NOMO-1 treated with DMSO at 0.1 percent for 48 hours (cell line): ENCODE results near the gene EVC.

Experiments used
- DNase-seq: peaks from one replicate; lab custom pipeline; 2025; ENCODE audit not compliant: unreplicated experiment; lab: John Stamatoyannopoulos, UW

EVC gene

DNA sequence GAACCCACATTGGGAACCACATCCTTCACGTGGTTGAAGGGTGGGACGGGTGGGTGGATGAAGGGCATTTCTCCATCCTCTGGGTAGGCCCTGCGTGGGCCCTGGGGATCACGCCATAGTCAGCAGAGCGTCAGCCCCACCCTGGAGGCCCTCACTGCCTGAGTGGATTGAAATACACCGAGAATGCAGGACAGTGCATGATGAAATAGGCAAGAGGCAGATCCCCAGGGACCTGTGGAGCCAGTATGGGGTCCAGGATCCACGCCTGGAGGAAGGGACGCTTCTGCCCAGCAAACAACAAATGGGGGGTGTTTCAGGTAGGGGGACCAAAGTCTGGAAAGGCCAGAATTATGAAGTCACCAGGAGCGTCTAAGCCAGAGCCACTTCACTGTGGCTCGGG lies 19.4 kb downstream of the EVC start:
- DNase-seq = no peak

DNA sequence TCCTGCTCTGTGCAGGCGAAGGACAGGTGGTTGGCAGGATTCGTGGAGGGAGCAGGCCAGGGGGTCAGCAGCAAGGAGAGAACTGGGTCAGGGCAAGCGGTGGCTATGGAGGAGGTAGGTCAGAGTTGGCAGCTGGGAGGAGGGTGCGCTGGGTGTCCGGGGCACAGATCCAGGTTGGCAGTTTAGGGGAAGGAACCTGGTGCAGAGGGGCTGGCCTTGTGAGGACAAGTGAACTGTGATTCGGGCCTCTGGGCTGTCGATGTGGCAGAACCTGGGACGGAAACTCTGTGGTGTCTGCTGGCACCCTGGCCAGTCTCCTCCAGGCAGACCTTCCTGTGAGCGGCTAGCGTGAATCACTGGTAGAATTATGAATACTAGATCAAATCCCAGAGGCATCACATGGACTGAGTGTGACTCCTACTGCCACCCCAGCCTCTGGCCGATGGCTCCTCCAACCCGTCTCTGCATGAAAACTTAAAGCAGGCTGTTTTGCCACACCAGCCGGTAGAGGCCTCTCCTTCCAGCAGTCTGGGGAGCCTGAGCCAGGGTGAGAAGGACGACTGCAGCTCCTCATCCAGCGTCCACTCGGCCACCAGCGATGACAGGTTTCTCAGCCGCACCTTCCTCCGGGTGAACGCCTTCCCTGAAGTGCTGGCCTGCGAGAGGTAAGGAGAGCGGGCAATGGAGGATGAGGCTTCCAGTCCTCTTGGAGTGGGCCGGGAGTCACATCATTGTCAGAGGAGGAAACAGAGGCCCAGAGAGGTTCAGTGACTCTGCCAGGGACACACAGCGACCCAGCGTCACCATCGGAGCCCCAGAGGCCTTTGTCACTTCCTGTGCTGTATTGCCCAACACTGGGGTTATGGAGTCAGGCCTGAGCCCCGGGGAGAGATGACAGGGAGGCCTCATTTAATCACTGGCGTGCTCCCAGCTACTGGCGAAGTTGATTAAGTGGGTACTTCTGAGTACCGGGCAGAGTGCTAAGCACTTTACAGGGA lies 20.3 kb downstream of the EVC start:
- no peak for DNase-seq

DNA sequence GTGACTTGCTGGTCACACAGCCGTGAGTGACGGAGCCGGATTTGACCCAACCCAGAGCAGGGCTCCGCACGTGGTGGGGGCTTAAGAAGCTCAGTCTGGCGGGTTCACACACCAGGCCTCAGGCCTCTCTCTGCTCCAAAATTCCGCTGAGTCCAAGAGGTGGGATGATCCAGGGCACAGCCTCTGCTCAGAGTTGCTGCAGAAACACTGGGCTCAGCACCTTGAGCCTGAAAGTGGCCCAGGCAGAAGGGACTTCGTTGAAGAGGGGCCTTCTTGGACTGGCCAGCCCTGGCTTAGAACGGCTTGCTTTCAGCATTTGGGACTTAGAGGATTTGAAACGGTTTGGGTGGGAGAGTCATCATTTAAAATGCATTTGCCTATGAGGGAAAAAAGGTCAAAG lies 21.2 kb downstream of the EVC start:
- no peak for DNase-seq

DNA sequence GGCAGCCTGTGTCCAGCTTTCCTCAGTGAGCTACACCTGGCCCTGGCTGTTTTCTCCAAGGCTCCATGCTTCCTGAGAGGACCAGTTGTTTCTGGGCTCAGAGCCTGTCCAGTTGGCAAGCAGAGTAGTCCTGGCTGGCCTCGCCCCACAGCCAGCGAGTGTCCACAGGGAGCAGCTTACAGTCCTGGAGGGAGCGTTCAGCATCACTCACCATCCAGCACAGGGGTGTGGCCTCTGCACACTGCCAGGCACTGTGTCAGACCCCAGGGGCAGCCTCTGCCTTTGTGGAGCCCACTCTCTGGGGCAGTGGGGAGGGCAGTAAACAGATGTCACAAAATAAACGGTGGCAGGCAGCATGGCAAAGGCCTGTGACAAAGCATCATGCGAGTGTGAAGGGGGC lies 23.9 kb downstream of the EVC start:
- no peak for DNase-seq

DNA sequence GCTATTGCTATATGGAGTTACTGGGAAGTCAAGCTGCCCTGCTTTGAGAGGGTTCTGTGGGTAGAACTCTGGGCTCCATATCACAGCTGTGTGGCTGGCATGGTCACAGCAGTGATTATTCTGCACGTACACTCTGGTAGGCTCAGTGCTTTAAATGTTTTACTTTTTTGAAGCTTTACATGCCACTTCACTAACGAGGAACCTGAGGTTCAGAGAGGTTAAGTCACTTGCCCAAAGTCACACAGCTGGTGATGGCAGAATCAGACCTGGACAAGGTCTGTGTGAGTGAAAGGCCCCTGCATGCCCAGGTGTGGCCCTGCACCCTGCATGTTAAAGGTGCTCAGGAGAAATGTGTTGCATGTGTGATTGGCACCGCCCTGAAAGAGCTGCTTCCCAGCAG lies 24.5 kb downstream of the EVC start:
- DNase-seq = no peak

DNA sequence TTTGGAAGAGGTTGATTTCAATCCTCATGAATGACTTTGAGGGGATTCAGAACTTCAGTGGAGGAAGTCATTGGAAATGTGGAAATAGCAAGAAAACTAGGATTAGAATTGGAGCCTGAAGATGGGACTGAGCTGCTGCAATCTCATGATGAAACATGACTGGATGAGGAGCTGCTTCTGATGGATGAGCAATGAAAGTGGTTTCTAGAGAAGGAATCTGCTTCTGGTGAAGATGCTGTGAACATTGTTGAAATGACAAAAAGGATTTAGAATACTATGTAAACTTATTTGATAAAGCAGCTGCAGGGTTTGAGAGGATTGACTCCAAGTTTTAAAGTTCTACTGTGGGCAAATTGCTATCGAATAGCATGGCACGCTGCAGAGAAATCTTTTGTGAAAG lies 27.1 kb downstream of the EVC start:
- DNase-seq = no peak

DNA sequence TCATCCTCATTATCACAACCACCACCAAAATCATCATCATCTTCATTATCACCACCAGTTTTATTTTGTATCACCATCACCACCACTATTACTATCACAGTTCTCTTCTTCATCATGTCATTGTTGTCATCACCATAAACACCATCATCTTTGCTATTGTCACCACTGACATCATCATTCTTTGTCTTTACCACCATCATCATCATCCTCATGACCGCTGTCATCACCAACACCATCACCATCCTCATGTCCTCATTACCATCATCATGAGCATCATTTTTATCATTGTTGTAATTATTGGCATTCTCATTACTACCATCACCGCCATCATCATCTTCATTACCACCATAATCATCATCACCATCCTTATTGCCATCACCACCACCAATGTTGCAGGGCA lies 31.4 kb downstream of the EVC start:
- DNase-seq = no peak

DNA sequence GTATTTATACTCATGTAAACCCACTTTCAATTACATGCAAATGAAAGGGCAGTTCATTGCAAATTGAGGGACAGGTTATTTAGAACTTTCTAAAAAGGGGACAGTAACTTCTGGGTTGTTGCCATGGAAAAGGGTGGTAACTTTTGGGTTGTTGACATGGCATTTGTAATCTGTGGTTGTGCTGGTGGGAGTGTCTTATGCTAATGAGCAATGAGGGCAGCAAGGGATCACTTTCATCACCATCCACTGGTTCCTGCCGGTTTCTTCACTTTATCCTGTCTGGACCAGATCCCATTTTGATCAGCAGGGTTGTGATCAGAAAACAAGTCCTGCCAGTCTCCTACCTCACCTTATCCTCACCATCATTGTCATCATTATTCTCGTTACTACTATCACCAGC lies 32.0 kb downstream of the EVC start:
- no peak for DNase-seq

DNA sequence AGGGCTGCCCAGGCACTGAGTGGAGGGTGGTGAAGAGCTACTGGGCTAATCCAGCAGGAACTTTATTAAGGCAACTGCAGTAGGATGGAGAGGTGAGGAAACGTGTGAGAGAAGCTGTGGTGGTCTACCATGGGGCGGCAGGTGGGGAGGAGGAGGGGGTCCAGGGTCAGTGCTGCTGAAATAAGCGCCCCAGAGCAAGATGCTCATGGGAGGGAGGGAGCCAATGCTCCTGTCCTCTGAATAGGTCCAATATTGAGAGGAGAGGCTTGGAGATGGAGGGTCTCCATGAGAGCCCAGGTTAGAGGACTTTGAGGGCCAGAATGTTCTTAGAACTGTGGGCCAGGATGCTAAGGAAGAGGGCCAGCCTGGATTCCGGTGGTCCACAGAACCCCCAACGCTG lies 35.2 kb downstream of the EVC start:
- no peak for DNase-seq

DNA sequence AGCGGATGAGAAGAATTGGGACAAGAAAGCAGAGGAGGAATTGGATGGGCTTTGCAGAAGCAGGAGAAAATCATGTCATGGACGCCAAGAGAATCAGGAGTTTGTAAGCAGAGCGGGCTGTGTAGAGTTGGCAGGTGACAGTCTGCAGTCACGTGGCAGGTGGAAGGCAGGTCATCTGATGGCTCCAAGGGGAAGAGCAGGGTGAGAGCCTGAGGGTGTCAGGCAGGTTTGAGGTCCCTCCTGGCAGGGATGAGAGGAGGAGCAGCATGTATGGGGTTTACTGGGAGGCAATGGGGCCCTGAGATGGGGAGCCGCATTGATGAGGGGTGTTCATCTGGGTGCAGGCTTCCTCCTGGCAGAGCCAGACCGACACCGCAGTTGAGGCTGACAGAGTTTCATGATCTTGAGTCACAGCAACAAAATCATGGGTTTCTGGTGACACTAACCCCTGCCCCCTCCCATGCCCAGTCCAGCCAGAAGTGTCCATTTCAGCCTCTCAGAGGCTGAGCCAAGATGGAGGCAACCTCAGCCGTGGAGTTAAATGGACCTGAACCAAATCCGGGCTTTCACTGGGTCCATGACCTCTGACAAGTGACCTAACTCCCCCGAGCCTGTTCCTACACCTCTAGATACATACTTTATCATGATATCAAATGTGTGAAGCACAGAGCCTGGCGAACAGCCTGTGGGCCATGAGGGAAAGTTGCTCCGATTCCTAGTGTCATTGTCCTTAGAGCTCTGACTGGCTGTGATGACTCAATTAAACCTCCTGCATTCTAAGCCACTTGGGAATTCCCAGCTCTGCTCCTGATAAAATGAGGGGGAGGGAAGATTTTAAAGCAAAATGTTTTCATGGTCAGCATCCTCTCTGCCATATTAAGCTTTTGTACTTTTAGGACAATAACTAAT lies 36.1 kb downstream of the EVC start:
- DNase-seq = no peak

DNA sequence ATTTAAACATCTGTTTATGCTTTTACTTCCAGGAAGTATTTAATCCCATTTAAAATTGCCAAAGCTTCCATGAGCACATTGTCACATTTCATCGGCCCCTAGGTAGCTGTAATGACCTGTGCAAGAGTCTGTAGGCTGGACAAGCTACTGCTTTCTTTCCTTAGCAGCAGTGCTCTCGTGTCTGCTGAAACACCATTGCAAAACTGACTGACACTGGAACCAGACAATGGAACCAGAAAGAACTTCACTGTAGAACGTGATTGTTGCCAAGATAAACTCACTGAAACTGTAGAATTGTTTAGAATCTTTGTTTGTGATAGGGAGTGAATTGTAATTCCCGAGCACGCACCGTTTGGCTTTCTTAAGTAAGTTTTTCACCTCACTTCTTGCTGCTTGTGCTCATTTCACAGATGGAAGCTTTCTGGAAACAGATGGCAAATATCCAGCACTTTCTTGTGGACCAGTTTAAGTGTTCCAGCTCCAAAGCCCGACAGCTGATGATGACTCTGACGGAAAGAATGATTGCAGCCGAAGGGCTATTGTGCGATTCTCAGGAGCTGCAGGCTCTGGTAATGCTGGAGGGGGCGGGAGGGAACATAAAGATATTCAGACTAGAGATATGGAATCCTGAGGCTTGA lies 36.9 kb downstream of the EVC start:
- DNase-seq = no peak

DNA sequence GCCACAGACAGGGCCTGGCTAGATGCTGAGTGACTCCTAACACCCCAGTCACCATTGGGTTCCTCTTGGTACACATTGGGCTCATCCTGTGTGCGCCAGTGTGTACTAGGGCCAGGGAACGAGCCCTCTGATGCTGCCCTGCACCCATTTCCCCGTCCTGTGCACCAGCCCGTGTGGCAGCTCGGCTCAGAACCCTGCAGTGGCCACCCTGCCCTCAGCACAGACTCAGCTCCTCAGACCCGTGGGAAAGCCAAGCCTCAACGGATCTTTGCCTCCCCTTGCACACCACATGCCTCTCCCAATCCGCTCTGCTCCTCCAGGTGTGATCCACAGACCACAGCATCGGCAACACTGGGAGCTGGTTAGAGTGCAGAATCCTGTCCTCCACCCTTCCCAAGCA lies 38.6 kb downstream of the EVC start:
- no peak for DNase-seq

DNA sequence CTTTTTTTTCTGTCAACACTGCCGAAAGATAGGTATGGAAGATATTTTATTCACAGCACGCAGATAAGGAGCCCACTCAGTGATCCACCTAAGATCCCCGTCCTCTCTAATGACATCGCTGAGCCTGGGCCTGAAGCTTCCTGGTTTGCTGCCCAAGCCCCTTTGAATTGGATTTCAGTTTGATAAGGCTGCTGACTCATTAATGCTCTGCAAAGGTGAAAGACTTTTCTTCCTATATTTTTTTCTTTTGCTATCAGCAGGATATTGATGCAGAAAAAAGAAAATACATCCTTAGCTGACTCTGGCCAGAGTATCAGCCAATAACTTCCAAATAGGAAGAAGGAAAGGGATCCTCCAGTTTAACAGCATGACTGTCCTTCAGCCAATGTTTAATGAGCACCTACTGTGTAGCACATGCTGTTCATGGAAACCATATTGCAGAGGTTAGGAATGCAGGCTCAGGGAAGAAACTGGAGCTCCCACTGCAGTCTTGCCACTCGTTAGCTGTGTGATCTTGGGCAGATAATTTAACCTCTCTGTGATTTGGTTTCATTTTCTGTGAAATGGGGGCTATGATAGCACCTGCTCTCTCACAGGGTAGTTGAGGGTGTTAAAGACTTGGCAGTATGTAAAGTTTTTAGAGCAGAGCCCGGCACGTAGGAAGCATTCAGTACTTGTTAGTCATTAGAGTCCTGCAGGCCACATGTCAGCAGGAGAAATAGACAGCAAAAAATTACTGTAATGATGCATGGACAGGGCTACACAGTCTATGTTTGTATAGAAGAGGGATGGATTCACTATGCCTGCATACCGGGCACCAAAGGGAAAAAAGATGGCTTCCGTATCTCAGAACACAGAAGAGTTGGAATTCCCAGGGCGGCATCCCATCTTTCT lies 39.3 kb downstream of the EVC start:
- no peak for DNase-seq

DNA sequence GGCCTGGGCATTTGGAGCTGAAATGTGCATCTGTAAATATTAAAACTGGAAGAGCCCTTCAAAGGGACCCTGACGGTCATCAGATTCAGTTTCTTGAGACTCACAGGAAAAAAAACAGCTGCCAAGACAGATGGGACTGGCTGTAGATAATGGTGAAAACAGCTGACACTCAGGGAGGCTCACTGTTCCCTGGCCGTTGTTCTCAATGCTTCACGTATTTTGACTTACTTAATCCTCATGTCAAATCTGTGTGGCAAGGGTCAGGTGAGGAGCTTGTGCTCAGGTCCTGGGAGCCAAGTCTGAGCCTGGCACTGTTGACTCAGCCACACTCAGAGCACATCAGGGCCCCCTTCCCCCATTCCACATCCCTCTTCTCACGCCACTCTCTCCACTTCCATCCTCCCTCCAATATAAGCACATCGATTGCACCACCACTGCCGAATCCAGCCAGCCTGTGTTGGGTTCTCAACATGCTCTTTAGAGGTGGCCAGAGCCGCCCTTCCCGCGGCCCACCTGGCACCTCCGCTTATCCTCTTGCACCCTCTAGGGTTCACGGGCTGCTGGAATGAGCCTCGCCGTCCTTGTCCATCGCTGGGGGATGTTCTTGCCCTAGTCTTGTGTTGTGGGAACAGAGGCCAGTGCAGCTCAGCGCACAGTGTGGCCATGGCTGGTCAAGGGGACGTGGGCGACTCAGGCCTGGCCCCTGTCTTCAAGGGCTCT lies 40.1 kb downstream of the EVC start:
- DNase-seq = no peak

DNA sequence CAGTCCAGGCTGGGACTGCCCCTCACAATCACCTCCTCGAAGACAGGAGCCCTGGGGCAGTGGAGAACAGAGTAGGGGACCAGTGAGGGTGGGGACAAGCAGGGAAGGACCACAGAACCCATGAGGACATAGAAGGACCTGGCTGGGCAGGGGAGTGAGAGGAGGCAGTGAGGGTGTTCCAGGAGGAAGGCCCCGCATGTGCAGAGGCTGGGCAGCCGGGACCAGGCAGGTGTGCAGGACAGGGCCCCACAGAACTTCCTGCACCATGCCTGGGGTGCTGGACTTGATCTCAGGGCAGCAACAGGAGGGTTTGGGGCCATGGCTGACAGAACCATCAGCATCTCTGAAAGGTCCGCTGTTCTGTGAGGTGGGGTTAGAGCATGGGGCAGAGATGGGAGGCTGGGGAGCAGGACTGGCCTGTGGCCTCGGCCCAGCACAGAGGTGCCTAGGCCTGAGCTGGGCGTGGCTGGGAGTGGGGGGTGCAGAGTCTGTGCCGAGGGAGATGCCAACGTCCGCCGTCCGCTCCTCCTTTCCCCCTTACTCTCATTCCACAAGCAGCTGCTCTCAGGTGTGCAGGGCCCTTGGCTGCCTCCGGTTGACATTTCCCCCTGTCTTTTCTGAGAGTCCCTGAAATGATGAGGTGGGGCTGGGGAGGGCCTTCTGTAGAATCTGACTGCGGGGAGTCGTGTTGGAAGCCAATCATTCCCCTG lies 40.8 kb downstream of the EVC start:
- no peak for DNase-seq

DNA sequence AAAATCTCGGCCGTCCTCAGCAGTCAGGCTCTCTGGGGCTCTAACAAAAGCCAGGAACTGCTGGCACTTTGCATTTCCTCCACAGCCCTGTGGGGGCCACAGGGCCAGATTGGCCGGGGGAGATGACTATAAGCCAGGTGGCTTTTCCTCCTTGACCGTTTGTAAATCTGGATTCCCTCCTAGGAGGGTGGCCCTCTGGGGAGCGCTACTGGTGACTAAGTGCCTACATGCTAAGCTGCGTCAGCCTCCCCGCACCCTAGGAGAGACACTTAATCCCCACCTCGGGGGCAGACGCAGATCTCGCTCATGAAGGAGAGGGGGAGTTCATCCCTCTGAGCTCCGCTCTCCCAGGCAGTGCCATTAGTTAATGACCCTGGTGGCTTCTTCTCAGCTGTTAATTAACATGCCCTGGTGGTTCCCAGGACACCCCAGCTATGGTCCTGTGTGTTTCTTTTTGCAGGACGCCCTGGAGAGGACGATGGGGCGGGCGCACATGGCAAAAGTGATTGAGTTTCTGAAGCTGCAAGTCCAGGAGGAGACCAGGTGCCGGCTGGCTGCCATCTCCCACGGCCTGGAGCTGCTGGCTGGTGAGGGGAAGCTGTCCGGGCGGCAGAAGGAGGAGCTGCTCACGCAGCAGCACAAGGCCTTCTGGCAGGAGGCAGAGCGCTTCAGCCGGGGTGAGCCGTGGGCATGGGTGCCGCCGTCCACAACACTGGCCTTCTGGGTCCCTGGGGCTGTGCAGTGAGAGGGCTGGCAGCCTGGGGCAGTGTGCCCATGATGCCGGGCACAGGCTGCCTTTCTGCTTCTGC lies 41.6 kb downstream of the EVC start:
- no peak for DNase-seq

DNA sequence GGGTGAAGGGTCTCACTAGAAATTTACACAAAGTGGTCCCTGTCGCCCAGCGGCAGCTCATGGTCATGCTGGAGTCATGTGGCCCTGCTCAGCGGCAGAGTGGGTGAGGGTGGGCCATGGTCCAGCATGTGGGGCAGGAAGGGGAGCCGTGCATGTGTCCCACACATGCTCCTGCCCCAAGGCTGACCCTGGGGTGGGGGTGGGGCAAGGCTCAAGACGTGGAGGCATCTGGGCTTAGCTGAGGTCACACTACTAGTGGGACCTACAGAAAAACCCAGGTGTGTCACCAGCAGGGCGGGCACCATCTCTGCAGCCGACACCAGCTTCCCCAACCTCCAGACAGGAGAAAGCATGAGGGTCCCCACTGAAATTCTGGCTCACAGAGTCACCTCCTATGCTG lies 42.4 kb downstream of the EVC start:
- DNase-seq = no peak

DNA sequence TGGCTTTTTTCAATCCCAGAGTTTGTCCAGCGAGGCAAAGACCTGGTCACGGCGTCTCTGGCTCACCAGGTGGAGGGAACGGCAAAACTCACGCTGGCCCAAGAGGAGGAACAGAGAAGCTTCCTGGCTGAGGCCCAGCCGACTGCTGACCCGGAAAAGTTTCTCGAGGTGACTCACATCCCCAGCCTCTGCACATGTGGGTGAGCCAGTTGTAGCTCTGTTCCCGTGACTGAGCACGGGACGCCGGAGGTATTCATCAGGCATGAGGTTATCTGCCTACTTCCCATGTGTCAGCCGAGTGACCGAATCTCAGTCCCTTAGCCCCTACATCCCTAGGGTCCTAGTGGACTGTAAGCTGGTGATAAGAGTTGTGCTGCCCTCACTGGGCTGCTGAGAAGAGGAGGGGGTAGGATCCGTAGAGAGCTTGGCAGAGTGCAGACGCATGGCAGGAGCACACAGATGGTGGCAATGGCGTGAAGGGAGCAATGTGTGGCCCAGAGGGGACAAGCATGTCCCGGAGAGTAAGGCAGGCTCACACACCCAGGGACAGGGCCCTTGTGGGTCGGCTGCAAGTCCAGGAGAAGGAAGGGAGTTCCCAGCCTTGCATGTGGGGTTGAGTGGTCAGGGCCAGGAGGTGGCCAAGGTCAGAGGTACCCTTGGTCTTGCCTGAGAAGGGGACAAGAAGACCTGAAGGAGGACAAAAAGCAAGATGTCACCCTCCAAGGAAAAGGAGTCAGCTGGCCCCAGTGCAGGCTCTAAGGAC lies 42.9 kb downstream of the EVC start:
- no peak for DNase-seq
